HepG2 (cell line): ENCODE data around the gene DNASE2. TPM values are rescaled to one million over a fixed set of nuclear protein-coding genes. Genes with fewer than 3 reads are reported as not detected.

Source experiments
- ASH2L ChIP-seq: fragments of 300-600, 200-600 bp; sonication (generic); IDR thresholded peaks from 2 replicates; pipeline ENCODE4 v1.7.0; 2017; ENCODE audit warnings: low read depth, mild to moderate bottlenecking, moderate library complexity, mixed read lengths, low read length; ENCODE audit not compliant: insufficient read length
- ELF1 ChIP-seq: sonication (generic); formaldehyde crosslinking; IDR thresholded peaks from 2 replicates; pipeline ENCODE4 v1.4.0; 2020; ENCODE audit warnings: missing genetic modification reagents
- ETV5 ChIP-seq: IDR thresholded peaks from 2 replicates; pipeline ENCODE4 v1.6.1; 2018; ENCODE audit warnings: missing biosample characterization, missing genetic modification reagents, inconsistent platforms, borderline replicate concordance
- KDM2A ChIP-seq: sonication (generic); formaldehyde crosslinking; IDR thresholded peaks from 2 replicates; pipeline ENCODE4 v1.4.0; 2020; ENCODE audit warnings: low read depth, missing genetic modification reagents, borderline replicate concordance
- RAD51 ChIP-seq: fragments of 450-650 bp; IDR thresholded peaks from 2 replicates; pipeline ENCODE4 v1.6.1; 2016; ENCODE audit warnings: borderline replicate concordance
- SRY ChIP-seq: sonication (generic); formaldehyde crosslinking; IDR thresholded peaks from 2 replicates; pipeline ENCODE4 v1.8.0; 2022; ENCODE audit warnings: mild to moderate bottlenecking, missing genetic modification reagents
- ZFP62 ChIP-seq: sonication (generic); formaldehyde crosslinking; IDR thresholded peaks from 2 replicates; pipeline ENCODE4 v1.4.0; 2020; ENCODE audit warnings: missing genetic modification reagents
- ZFX ChIP-seq: sonication (generic); formaldehyde crosslinking; IDR thresholded peaks from 2 replicates; pipeline ENCODE4 v1.4.0; 2020; ENCODE audit warnings: mild to moderate bottlenecking, low read depth, missing genetic modification reagents, moderate library complexity
- ZNF136 ChIP-seq: sonication (generic); formaldehyde crosslinking; IDR thresholded peaks from 2 replicates; pipeline ENCODE4 v1.8.1; 2022; ENCODE audit warnings: low read depth, mild to moderate bottlenecking, moderate library complexity, missing genetic modification reagents
- ZNF263 ChIP-seq: sonication (generic); formaldehyde crosslinking; IDR thresholded peaks from 2 replicates; pipeline ENCODE4 v1.4.0; 2020; ENCODE audit warnings: missing genetic modification reagents
- ZNF761 ChIP-seq: sonication (generic); formaldehyde crosslinking; conservative IDR thresholded peaks from 2 replicates; pipeline ENCODE4 v1.4.0; 2020; ENCODE audit warnings: mild to moderate bottlenecking, missing genetic modification reagents
- ZSCAN25 ChIP-seq: sonication (generic); formaldehyde crosslinking; IDR thresholded peaks from 2 replicates; pipeline ENCODE4 v1.8.0; 2022; ENCODE audit warnings: mild to moderate bottlenecking, missing genetic modification reagents
- ZSCAN9 ChIP-seq: IDR thresholded peaks from 2 replicates; pipeline ENCODE4 v1.6.1; 2016; ENCODE audit warnings: borderline replicate concordance
- polyA plus RNA-seq, 8 experiments: library from polyadenylated mRNA; depleted of rRNA in 3 of 8; stranded (reverse) in 7 of 8; unstranded in 1 of 8; fragments of >200 nt; fragmentation: Illumina TruSeq in 4 of 8; extraction: Trizol in 4 of 8; gene quantifications; 2 replicates each; pipeline versions ENCODE4 v1.2.1 to v1.2.3, GENCODE V29; 2011 to 2016; ENCODE audit warnings: low read depth in 4 of 8, missing spikeins in 1 of 8, mixed read lengths in 1 of 8; ENCODE audit not compliant: insufficient read depth in 1 of 8
- total RNA-seq, 5 experiments: library from RNA; depleted of rRNA; stranded (reverse); fragments of >200 nt; fragmentation: Illumina TruSeq; extraction: Trizol; gene quantifications; 2 replicates each; pipeline ENCODE4 v1.2.3, GENCODE V29; 2016; ENCODE audit warnings: low read depth in 1 of 5
- TF ChIP-seq, protein P1 (sequence below): sonication (generic); formaldehyde crosslinking; IDR thresholded peaks from 2 replicates; pipeline ENCODE4 v1.5.0; 2020; ENCODE audit warnings: mild to moderate bottlenecking, missing genetic modification reagents, borderline replicate concordance
- TF ChIP-seq, protein P2 (sequence below), 2 experiments: sonication (generic) in 1 of 2; formaldehyde crosslinking in 1 of 2; IDR thresholded peaks; 2 replicates each; pipeline versions ENCODE4 v1.4.0 to v1.6.1; 2018 to 2020; ENCODE audit warnings: missing genetic modification reagents in 2 of 2, borderline replicate concordance in 1 of 2, low read depth in 1 of 2, mild to moderate bottlenecking in 1 of 2, missing biosample characterization in 1 of 2
- TF ChIP-seq, protein P3 (sequence below): sonication (generic); formaldehyde crosslinking; IDR thresholded peaks from 2 replicates; pipeline ENCODE4 v1.4.0; 2020; ENCODE audit warnings: missing genetic modification reagents

The DNASE2 gene
- total and polyA plus RNA-seq, 2 of the 13 experiments (the other 11 are each of a cell fraction or from before 2014, with no cell fraction given): 7.5 to 16.2 TPM

DNA sequence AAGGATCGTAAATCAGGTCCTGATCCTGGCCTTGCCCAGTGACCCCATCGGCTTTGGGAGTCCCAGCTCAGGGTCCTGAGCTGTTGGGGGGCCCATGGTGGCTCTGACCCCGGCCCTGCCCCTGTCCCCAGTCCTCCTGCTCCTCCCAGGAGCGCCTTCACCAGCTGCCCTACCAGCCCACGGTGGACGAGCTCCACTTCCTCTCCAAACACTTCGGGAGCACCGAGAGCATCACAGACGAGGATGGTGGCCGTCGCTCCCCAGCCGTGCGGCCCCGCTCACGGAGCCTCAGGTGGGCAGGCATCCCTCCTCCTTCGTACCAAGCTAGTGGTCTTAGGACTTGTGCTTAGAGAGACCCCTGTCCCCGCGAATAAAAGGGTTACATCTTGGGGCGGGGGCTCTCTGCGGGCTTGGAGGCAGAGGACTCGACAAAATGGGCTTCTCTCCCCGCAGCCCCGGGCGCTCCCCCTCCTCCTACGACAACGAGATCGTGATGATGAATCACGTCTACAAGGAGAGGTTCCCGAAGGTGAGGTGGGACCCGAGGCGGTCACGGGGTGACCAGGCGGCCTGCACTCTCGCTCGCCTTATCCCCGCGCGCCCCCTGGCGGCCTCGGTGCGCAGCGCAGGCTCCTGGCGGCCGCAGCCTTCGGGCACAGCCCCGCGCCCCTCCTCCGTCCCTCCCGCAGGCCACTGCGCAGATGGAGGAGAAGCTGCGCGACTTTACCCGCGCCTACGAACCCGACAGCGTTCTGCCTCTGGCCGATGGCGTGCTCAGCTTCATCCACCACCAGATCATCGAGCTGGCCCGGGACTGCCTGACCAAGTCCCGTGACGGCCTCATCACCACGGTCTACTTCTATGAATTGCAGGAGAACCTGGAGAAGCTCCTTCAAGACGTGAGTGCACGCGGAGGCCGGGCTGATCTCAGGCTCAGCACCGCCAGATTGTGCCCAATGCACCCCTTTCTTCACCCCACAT lies 33.8 kb downstream of the DNASE2 start (continued):
- TF ChIP-seq, protein P1, sequence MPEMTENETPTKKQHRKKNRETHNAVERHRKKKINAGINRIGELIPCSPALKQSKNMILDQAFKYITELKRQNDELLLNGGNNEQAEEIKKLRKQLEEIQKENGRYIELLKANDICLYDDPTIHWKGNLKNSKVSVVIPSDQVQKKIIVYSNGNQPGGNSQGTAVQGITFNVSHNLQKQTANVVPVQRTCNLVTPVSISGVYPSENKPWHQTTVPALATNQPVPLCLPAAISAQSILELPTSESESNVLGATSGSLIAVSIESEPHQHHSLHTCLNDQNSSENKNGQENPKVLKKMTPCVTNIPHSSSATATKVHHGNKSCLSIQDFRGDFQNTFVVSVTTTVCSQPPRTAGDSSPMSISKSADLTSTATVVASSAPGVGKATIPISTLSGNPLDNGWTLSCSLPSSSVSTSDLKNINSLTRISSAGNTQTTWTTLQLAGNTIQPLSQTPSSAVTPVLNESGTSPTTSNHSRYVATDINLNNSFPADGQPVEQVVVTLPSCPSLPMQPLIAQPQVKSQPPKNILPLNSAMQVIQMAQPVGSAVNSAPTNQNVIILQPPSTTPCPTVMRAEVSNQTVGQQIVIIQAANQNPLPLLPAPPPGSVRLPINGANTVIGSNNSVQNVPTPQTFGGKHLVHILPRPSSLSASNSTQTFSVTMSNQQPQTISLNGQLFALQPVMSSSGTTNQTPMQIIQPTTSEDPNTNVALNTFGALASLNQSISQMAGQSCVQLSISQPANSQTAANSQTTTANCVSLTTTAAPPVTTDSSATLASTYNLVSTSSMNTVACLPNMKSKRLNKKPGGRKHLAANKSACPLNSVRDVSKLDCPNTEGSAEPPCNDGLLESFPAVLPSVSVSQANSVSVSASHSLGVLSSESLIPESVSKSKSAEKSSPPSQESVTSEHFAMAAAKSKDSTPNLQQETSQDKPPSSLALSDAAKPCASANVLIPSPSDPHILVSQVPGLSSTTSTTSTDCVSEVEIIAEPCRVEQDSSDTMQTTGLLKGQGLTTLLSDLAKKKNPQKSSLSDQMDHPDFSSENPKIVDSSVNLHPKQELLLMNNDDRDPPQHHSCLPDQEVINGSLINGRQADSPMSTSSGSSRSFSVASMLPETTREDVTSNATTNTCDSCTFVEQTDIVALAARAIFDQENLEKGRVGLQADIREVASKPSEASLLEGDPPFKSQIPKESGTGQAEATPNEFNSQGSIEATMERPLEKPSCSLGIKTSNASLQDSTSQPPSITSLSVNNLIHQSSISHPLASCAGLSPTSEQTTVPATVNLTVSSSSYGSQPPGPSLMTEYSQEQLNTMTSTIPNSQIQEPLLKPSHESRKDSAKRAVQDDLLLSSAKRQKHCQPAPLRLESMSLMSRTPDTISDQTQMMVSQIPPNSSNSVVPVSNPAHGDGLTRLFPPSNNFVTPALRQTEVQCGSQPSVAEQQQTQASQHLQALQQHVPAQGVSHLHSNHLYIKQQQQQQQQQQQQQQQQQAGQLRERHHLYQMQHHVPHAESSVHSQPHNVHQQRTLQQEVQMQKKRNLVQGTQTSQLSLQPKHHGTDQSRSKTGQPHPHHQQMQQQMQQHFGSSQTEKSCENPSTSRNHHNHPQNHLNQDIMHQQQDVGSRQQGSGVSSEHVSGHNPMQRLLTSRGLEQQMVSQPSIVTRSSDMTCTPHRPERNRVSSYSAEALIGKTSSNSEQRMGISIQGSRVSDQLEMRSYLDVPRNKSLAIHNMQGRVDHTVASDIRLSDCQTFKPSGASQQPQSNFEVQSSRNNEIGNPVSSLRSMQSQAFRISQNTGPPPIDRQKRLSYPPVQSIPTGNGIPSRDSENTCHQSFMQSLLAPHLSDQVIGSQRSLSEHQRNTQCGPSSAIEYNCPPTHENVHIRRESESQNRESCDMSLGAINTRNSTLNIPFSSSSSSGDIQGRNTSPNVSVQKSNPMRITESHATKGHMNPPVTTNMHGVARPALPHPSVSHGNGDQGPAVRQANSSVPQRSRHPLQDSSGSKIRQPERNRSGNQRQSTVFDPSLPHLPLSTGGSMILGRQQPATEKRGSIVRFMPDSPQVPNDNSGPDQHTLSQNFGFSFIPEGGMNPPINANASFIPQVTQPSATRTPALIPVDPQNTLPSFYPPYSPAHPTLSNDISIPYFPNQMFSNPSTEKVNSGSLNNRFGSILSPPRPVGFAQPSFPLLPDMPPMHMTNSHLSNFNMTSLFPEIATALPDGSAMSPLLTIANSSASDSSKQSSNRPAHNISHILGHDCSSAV (CRISPR knock-in tag): no peak
- no peak for TF ChIP-seq ZFP62
- no peak for TF ChIP-seq ZNF761
- TF ChIP-seq ZFX: peak; percentile 57
- no peak; the same call in 1 of the 2 replicates for TF ChIP-seq ETV5 (CRISPR knock-in tag)
- TF ChIP-seq SRY: 0 out of 2 replicates have a peak, but pooled peaks have one; percentile 45
- no peak for TF ChIP-seq ELF1 (CRISPR knock-in tag)
- no peak for TF ChIP-seq ZNF136 (CRISPR knock-in tag)
- TF ChIP-seq KDM2A (CRISPR knock-in tag): peak; percentile 79
- TF ChIP-seq, protein P2, sequence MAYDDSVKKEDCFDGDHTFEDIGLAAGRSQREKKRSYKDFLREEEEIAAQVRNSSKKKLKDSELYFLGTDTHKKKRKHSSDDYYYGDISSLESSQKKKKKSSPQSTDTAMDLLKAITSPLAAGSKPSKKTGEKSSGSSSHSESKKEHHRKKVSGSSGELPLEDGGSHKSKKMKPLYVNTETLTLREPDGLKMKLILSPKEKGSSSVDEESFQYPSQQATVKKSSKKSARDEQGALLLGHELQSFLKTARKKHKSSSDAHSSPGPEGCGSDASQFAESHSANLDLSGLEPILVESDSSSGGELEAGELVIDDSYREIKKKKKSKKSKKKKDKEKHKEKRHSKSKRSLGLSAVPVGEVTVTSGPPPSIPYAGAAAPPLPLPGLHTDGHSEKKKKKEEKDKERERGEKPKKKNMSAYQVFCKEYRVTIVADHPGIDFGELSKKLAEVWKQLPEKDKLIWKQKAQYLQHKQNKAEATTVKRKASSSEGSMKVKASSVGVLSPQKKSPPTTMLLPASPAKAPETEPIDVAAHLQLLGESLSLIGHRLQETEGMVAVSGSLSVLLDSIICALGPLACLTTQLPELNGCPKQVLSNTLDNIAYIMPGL (CRISPR knock-in tag; IDR thresholded peaks at IDR 0.05; ENCODE audit: borderline replicate concordance in 1 of 2, low read depth in 1 of 2): peak; percentile 85; a peak in 3 of 4 replicates
- TF ChIP-seq, protein P3, sequence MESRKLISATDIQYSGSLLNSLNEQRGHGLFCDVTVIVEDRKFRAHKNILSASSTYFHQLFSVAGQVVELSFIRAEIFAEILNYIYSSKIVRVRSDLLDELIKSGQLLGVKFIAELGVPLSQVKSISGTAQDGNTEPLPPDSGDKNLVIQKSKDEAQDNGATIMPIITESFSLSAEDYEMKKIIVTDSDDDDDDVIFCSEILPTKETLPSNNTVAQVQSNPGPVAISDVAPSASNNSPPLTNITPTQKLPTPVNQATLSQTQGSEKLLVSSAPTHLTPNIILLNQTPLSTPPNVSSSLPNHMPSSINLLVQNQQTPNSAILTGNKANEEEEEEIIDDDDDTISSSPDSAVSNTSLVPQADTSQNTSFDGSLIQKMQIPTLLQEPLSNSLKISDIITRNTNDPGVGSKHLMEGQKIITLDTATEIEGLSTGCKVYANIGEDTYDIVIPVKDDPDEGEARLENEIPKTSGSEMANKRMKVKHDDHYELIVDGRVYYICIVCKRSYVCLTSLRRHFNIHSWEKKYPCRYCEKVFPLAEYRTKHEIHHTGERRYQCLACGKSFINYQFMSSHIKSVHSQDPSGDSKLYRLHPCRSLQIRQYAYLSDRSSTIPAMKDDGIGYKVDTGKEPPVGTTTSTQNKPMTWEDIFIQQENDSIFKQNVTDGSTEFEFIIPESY (CRISPR knock-in tag): peak; percentile 61; the same call in 1 of the 2 replicates
- TF ChIP-seq RAD51: no peak
- peak; percentile 20; the same call in 1 of the 2 replicates for TF ChIP-seq ZNF263 (CRISPR knock-in tag)
- no peak for TF ChIP-seq ZSCAN9 (CRISPR knock-in tag)
- no peak for TF ChIP-seq ZSCAN25 (CRISPR knock-in tag)
- TF ChIP-seq ASH2L: no peak
